Right hindlimb (tissue), 1 donor: ENCODE results near the gene HPCAL1.

Source experiments
- DNase-seq: peaks from one replicate; pipeline ENCODE4 v3.0.0-alpha.2; 2018

The HPCAL1 gene

GRCh38 chr2:10304458-10305253 lies 2.0 kb downstream of the HPCAL1 start:
- no peak for DNase-seq

GRCh38 chr2:10305254-10305635 lies 2.5 kb downstream of the HPCAL1 start:
- peak; percentile 49 for DNase-seq

- DNase-seq: no peak
Observed at GRCh38 chr2:10305715-10306114, 3.0 kb downstream of the HPCAL1 start.

- DNase-seq: no peak
Observed at GRCh38 chr2:10306901-10307463, 4.3 kb downstream of the HPCAL1 start.

- DNase-seq: no peak
Observed at GRCh38 chr2:10307561-10308156, 5.0 kb downstream of the HPCAL1 start.

GRCh38 chr2:10308866-10309265 lies 6.2 kb downstream of the HPCAL1 start:
- no peak for DNase-seq

GRCh38 chr2:10309286-10309685 lies 6.6 kb downstream of the HPCAL1 start:
- DNase-seq: no peak

- DNase-seq: no peak
Observed at GRCh38 chr2:10310309-10310888, 7.7 kb downstream of the HPCAL1 start.

GRCh38 chr2:10311736-10312135 lies 9.0 kb downstream of the HPCAL1 start:
- DNase-seq: no peak

GRCh38 chr2:10312437-10312957 lies 9.8 kb downstream of the HPCAL1 start:
- no peak for DNase-seq

GRCh38 chr2:10316336-10316735 lies 13.6 kb downstream of the HPCAL1 start:
- DNase-seq: no peak

GRCh38 chr2:10316860-10317259 lies 14.2 kb downstream of the HPCAL1 start:
- DNase-seq: no peak

- no peak for DNase-seq
Observed at GRCh38 chr2:10317646-10318045, 14.9 kb downstream of the HPCAL1 start.

GRCh38 chr2:10318345-10318744 lies 15.6 kb downstream of the HPCAL1 start:
- no peak for DNase-seq

GRCh38 chr2:10319892-10320574 lies 17.3 kb downstream of the HPCAL1 start:
- DNase-seq: no peak

- no peak for DNase-seq
Observed at GRCh38 chr2:10320575-10320931, 17.8 kb downstream of the HPCAL1 start.

- DNase-seq: no peak
Observed at GRCh38 chr2:10320933-10321332, 18.2 kb downstream of the HPCAL1 start.

- no peak for DNase-seq
Observed at GRCh38 chr2:10321622-10322021, 18.9 kb downstream of the HPCAL1 start.

GRCh38 chr2:10322481-10322880 lies 19.8 kb downstream of the HPCAL1 start:
- no peak for DNase-seq

GRCh38 chr2:10322973-10323372 lies 20.3 kb downstream of the HPCAL1 start:
- no peak for DNase-seq

- DNase-seq: no peak
Observed at GRCh38 chr2:10323535-10323934, 20.8 kb downstream of the HPCAL1 start.

- DNase-seq: no peak
Observed at GRCh38 chr2:10324095-10324832, 21.6 kb downstream of the HPCAL1 start.
